KOPT-K1 (cell line): ENCODE measurements around the gene CA10.

Source experiments
- H3K27ac ChIP-seq: fragments of 200-600 bp; sonication (generic); 2 replicates; pipeline ENCODE4 v1.5.1; 2016; ENCODE audit warnings: antibody characterized with exemption, mild to moderate bottlenecking, low read depth, low read length; ENCODE audit not compliant: poor library complexity, severe bottlenecking
- H3K36me3 ChIP-seq: fragments of 200-600 bp; sonication (generic); 2 replicates; pipeline ENCODE4 v1.5.1; 2017; ENCODE audit warnings: antibody characterized with exemption, mild to moderate bottlenecking, low read length, moderate library complexity; ENCODE audit not compliant: insufficient read depth
- H3K9me3 ChIP-seq: fragments of 200-600 bp; sonication (generic); 2 replicates; pipeline ENCODE4 v1.5.1; 2017; ENCODE audit warnings: antibody characterized with exemption, low read length, mild to moderate bottlenecking; ENCODE audit not compliant: insufficient read depth, poor library complexity, severe bottlenecking

Gene CA10

DNA sequence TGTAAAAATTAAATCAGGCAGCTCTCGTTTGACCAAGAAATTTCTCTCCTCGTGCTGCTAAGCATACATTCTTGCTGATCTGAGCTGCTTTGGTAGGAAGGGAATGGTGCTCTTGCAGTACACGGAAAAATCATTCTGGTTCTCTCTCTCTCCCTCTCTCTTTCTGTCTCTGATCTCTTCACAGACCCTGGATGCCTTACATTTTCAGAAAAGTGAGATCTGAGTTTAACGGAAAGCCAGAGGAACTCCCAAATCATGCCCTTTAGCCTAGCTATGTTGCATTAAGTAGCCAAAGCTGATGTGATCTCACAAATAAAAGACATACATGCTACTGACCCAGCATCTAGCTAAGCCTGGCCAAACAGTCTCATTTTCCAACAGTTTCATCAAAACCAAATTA lies 4.0 kb downstream of the CA10 start:
- Histone ChIP-seq H3K27ac (no peak overlapping the region), H3K36me3 (no peaks in the 10 kb centered on the region), H3K9me3 (no peaks in the 10 kb centered on the region)

GRCh38 chr17:52150935-52151334 lies 7.6 kb downstream of the CA10 start:
- Histone ChIP-seq H3K27ac (no peak overlapping the region), H3K9me3 (no peaks in the 10 kb centered on the region), H3K36me3 (no peaks in the 10 kb centered on the region)

DNA sequence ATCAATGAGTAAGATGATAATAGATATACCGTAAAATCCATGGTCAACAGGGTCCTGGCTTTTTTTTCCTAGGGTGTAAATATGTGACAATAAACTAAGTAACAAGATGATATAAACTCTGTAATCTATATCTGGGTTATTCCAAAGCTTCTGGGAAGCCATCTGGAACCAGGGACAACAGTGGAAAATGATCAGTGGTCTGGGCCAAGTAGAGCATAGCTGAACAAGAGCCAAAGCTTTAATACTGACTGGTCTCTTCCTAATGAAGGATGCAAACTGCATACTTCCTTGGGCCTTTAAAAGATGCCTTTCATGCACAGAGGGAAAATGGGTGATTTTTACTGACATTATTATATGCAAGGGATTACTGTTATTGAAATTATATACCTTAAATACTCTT lies 8.9 kb downstream of the CA10 start:
- no peaks in the 10 kb centered on the region for H3K9me3 ChIP-seq
- H3K36me3 ChIP-seq, result no peaks in the 10 kb centered on the region
- no peak overlapping the region for H3K27ac ChIP-seq

- no peaks in the 10 kb centered on the region for H3K9me3 ChIP-seq
- no peaks in the 10 kb centered on the region for H3K36me3 ChIP-seq
- no peak overlapping the region for H3K27ac ChIP-seq
These were observed 9.6 kb downstream of the CA10 start for GRCh38 chr17:52148969-52149351.

GRCh38 chr17:52148288-52148968 lies 10.1 kb downstream of the CA10 start:
- H3K27ac ChIP-seq, result no peak overlapping the region

DNA sequence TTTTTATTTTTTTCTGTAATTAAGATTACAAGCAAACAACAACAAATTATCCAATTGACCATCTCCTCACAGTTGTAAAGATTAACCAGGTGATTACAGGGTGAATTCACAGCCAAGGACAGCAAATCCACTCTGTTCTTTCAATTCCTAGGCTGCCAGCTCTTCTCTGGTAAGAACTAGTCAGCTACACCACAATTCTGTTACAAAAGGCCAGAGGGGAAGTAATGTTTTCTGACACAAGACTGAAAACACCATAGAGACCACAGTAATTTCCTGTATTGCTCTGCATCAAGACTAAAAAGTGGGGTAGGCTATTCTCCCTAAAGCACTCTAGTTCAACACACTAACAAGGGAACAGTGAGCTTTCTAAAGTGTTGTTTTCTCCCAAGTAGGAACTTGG lies 10.6 kb downstream of the CA10 start:
- H3K9me3 ChIP-seq, result no peaks in the 10 kb centered on the region
- H3K27ac ChIP-seq, result no peak overlapping the region
- H3K36me3 ChIP-seq, result no peaks in the 10 kb centered on the region

More at GRCh38 chr17:52148288-52148968, 10.1 kb downstream of the CA10 start:
- Histone ChIP-seq H3K9me3 (no peaks in the 10 kb centered on the region), H3K36me3 (no peaks in the 10 kb centered on the region)

DNA sequence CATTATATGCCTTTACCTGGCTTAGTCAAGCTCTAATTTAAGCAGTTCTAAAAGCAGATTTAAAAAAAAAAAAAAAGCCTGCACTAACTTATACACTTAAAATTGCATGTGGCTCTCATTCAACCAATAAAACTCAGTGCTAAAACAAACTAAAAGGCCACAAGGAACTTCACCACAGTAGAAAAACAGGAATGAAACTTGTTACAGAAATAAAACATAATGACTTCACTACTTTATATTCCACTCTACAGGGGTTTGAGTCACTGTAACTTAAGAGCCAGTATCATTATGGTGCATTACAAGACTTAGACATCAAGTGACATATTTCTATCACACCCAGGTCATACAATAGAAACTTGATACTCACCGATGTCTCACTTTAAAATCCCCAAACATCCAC lies 11.1 kb downstream of the CA10 start:
- no peaks in the 10 kb centered on the region for H3K9me3 ChIP-seq
- H3K36me3 ChIP-seq, result no peaks in the 10 kb centered on the region
- H3K27ac ChIP-seq, result no peak overlapping the region

GRCh38 chr17:52145476-52145875 lies 13.0 kb downstream of the CA10 start:
- Histone ChIP-seq H3K9me3 (no peaks in the 10 kb centered on the region), H3K27ac (no peak overlapping the region), H3K36me3 (no peaks in the 10 kb centered on the region)

GRCh38 chr17:52143542-52143941 lies 15.0 kb downstream of the CA10 start:
- Histone ChIP-seq H3K27ac (no peak overlapping the region), H3K36me3 (no peaks in the 10 kb centered on the region), H3K9me3 (no peaks in the 10 kb centered on the region)

DNA sequence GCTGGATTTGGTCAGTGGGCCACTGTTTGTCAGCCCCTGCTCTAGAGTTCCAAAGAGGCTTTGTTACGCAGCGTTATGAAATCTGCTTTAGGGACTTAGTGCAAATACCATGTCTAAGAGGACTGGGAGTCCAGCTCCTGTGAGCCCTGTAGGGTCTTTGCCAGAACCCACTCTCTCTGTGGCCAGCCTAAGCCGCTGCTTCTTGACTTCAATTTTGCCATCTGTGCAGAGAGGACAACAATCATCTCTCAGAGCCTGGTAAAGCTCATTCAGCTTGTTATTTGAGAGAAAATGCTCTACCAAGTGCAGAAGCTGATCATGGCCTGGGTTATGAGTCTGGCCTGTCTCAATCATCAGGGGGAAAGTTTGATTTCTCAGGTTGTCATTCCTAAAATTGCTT lies 17.9 kb downstream of the CA10 start:
- no peak overlapping the region for H3K27ac ChIP-seq

GRCh38 chr17:52138752-52139151 lies 19.8 kb downstream of the CA10 start:
- H3K9me3 ChIP-seq, result no peaks in the 10 kb centered on the region
- H3K27ac ChIP-seq, result no peak overlapping the region
- H3K36me3 ChIP-seq, result no peaks in the 10 kb centered on the region

More for the DNA sequence above, 17.9 kb downstream of the CA10 start:
- H3K36me3 ChIP-seq, result no peaks in the 10 kb centered on the region
- no peaks in the 10 kb centered on the region for H3K9me3 ChIP-seq

- H3K27ac ChIP-seq, result no peak overlapping the region
- no peaks in the 10 kb centered on the region for H3K9me3 ChIP-seq
- H3K36me3 ChIP-seq, result no peaks in the 10 kb centered on the region
These were observed 20.2 kb downstream of the CA10 start for GRCh38 chr17:52138350-52138749.

DNA sequence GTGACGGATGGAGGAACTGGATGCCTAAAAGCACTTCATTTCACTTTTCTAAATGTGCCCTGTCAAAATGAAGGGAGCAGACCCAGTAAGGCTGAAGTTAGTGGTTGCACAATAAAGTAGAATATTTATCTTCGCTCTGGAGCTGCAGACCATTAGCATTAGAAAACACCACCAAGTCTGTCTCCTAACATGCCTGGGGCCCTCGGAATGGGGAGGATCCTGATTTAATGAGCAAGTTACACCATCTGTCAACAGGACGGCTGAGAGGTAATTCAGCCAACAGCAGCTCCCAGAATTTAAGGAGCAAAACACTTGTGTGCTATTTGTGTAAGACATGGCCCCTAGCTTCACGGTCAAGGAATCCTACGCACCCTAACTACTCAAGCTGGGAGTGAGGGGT lies 22.3 kb downstream of the CA10 start:
- no peaks in the 10 kb centered on the region for H3K36me3 ChIP-seq
- no peaks in the 10 kb centered on the region for H3K9me3 ChIP-seq
- H3K27ac ChIP-seq, result no peak overlapping the region

- H3K36me3 ChIP-seq, result no peaks in the 10 kb centered on the region
- H3K9me3 ChIP-seq, result no peaks in the 10 kb centered on the region
- H3K27ac ChIP-seq, result no peak overlapping the region
These were observed 23.9 kb downstream of the CA10 start for GRCh38 chr17:52134641-52135040.

- Histone ChIP-seq H3K9me3 (no peaks in the 10 kb centered on the region), H3K27ac (no peak overlapping the region), H3K36me3 (no peaks in the 10 kb centered on the region)
These were observed 29.8 kb downstream of the CA10 start for GRCh38 chr17:52128721-52129120.

GRCh38 chr17:52124993-52125392 lies 33.5 kb downstream of the CA10 start:
- H3K9me3 ChIP-seq, result no peaks in the 10 kb centered on the region
- no peak overlapping the region for H3K27ac ChIP-seq
- H3K36me3 ChIP-seq, result no peaks in the 10 kb centered on the region
